RPMI8226 (cell line): ENCODE measurements around the gene SEPTIN5.

ENCODE experiments used
- DNase-seq: peaks from one replicate; pipeline ENCODE4 v3.0.0-alpha.2; 2015

The SEPTIN5 gene

DNA sequence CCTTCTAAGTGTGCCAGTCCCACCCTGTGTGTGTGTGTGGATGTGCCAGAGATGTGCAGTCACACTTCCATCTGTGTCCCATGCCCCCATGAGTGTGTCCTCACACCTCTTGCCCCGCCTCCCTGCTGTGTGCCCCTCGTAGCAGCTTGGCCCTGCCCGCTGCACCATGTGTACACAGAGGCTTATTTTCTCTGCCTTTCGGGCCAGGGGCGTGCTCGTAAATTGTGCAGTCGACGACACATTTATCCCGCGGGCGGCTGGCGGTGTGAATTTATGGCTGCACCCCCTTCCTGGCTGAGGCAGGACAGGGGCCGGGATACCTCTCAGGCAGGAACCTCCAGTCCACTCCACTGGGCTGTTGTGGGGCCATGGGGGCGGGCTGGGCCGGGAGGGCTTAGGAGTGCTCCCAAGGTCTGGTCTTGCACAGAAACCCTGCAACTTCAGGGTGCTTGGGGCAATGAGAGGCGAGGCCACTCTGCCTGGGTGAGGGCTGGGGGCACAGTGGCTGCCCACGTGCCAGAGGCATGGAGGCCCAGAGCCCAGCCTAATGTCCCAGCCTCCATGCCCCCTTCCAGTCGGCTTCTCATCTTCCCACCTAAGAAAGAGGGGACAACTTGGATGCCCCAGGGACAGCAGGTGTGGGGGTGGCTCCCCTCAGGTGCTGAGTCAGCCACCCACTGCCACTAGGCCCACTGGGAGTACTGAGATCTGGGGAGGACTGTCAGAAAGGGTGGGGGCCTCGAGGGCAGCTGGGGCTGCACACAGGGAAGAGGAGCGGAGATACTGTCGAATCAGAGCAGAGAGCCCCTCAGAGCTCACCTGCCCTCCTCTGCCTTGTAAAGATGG is 21.6 kb downstream of the SEPTIN5 start:
- DNase-seq, result no peak

DNA sequence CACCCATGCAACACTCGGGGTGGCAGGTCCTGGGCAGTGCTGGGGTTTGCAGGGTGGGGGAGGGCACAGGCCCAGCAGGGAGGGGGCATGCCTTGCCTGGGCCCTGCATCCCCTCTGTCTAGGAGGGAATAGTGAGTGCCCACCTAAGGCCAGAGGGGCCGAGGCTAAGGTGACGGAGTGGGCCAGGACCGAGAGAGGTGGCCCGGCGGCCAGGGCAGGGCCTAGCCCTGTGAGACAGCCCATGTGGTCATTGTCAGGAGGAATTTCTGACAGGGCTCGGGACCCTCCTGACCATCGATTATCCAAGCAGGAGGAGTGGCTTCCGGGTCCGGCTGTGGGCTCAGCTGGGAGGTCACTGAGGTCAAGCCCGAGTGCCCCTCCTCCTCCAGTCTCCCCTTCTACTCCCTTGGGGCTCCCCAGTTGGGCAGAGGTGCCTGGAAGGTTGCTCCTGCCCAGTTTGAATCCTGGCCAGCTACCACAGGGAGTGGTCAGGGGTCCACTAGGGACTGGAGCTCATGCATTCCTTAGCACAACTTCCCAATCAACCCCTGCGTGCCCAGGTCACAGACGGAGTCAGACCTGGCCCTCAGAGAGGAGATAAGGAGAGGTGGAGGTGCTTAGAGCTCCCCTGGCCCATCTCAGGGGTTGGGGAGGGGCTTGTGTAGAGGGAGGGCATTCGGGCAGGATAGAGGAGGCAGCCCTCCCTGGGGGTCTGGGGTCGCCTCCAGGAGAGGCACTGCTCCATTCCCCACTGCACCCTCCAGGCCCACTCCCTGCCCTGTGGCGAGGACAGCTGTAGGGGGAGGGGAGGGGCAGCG is 23.8 kb downstream of the SEPTIN5 start:
- DNase-seq, result no peak

DNA sequence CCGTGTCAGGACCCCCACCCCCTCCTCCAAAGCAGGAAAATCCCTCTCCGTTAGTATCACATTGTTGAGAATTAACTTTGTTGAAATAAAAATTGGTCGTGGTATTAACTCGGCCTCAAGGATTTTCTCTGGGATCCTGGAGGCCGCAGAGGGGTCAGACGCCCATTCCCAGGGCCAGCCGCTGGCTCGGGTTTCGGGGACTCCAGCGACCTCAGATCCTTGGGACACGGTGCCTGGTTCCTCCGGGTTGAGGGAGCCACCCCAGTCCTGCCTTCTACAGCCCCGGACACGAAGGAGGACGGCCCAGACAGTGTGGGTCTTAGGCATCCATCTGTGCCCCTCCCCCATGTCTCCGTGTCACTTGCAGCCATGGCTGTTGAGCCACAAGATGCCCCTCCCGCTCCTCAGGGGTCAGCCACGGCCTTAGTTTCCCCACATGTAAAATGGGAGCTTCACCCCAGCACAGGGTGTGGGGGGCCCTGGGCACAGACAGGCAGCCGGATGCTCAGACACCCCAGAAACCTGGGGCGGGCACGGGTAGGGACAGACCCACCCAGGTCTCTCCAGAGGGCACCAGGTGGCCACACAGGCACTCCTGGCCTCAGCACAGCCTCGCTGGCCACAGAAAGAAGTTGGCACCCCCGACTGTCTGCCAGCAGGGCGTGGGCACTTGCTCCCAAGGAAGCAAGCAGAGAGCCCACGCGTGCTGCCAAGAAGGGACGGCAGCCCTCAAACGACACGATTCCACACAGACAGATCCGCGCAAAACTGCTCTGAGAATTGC is 24.6 kb downstream of the SEPTIN5 start:
- no peak for DNase-seq

DNA sequence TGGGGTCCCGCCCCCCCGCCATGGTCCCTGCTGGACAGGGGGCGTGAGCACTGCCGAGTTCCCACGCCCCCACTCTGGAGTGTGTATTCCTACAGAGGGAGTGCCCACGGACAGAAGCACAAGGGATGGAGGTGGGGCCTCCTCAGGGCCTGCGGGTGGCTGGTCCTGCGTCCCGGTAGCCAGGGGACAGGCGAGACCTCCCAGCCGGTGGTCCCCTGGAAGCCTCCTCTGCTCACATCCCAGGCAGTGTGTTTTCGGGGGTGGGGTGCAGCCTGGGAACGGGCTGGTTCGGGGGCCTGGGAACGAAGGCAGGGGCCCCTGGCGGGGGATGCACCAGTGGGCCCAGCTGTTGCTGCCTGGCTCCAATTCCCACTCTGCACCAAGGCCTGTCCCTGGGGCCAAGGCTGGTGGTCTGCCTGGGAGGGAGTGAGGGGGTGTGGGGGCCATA is 25.2 kb downstream of the SEPTIN5 start:
- no peak for DNase-seq

DNA sequence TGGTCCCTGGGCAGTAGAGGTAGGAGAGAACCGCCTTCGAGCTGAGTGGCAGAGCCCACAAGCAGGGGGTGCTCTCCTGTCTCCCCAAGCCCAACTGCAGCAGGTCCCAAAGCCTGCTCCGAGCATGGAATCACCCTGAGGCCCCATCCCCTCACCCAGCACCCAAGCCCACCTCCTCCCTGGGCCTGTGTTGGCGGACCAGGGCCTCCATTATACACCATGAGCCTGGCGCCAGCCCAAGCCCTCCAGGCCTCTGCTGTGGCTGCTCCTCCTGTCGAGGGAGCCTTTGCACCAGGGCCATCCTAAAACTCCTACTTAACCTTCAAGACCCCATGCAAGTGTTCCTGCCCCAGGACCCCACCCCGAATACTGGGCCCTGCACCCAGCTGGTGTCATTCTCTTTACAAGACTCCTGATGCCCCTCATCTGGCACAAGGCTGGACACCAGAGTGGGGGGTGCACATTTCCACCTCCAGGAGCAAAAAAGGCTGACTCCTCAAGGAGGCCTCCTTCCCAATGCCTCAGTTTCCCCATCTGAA is 25.7 kb downstream of the SEPTIN5 start:
- DNase-seq, result no peak

DNA sequence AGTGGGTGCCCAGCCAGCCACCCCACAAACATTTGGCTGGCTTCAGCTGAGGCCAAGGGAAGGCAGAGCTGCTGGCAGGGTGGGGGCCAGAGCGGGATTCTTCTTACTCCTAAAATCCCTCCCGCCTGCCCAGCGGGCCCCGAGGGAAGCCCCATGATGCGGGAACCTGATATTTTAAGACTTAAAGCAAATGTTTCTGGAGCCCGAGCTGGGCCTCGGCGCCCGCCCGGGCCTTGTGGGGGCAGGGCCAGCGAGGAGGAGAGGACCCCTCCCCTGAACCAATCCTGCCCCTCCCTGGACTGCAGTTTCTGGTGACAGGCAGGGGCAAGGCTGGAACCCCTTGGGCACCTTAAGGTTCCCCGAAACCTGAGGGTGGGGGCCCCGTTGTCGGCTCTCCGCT is 26.3 kb downstream of the SEPTIN5 start:
- DNase-seq, result no peak

DNA sequence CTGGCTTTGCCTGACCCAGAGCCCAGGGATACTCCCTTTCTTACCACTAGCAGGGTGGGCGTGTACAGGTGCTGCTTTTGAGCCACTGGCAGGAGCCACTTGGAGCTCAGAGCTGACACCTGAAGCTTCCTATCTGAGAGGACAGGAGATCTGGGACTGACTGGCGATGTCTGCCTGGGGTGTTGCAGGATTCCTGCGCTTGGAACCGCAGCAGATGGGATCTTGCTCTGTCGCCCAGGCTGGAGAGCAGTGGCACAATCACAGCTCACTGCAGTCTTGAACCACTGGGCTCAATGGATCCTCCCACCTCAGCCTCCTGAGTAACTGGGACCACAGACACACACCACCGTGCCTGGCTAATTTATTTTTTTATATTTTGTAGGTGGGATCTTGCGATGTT is 26.8 kb downstream of the SEPTIN5 start:
- no peak for DNase-seq

DNA sequence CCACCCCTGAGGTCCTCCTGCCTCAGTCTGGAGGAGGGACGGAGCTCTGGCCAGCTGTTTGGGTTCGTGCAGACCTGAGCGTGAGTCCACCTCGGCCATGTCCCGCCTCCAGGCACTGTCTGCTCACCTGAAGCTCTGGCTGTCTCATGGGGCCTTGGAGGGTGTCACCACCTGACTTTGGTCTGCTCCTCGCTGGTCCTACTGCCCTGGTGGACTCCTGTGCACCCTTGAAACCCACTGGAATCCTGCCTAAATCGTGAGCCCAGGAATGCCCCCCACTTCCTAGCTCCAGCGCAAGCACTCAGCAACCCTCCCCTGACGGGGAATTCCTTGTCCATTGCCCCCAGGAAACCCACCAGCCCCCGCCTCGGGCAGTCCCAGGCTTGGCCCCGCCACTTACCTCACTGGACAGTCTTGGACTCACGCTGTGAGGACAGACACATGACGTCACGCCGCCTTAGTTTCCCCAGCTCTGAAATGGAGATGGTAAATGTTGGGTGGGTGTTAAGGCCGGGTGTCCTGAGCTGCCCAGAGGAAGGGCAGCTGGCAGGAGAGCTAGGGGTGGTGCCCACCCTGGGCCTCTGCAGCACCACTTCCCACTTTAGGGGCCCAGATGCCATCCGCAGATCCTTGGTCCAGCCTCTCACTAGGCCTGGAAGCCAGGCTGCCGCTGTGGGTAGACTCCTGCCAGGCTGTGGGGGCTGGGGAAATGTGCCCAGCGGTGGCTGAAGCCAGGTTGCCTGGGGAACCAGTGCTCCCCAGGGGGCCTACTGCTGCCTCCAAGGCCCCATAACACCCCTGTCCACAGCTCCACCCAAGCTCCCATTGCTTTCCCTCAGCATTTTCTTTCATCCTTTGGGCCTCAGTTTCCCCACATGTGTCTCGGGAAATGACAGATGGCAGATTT is 28.1 kb downstream of the SEPTIN5 start:
- DNase-seq, result no peak

DNA sequence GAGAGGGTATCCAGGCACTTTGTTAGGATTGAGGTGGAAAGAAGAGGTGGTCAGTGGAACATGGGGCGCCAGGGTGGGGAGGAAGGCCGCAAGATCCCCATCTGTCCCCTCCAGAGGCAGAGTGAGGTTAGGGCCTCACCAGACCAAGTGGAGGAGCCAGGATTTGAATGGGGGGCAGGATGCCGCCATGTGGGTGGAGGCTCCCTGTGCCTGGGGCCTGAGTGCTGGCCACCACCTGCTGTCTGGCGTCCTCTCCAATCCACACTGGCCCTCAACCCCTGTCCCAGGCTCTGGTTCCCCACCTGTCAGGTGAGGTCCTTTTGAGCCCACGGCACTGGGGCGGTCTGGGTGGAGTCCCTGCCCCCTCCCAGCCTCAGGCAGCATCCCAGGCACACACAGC is 28.8 kb downstream of the SEPTIN5 start:
- DNase-seq, result no peak

DNA sequence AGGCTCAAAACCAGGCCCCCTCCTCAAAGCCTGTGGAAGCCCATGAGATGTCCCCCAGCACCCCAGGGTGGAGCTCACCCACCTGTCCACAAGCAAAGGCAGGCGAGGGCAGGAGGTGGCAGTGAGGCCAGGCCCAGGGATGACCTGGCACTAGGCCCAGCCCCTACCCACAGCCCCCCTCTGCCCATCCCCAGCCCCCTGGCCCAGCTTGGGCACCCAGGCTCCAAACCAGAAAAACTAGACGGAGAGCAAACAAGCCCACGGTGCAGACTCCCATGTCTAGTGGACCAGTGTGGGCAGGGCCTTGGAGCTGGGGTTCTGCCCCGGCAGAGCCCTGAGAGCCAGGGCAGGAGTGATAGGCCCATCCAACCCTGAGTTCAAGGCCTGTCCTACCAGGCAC is 29.3 kb downstream of the SEPTIN5 start:
- DNase-seq, result no peak

DNA sequence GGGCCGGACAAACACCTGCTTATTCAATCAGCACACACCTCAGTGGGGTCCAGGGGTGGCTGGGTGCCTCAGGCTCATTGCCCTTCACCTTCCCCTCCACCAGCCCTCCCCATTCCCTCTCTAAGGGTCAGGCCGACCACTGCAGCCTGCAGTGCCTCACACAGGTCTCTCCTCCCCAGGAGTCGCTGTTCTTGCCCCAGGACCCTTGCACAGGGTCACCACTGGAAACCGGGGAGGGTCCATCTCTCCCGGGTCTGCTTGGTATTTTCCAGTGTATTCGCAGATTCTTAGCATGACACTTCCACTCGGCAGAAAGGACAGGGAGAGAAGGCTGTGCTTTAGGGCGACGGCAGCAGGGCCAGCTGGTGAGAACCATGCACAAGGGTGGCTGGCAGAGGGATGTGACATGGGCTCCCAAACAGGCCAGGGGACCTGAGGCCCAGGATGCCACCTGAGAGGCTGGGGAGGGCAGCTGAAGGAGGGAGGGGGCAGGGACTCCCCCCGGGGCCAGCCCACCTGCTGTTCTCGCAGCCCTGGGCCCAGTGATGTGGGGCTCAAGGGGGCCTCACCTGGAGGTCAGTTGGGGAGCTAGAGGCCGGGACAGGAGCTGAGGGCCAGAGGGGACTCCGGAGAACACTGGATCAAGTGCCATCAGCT is 30.2 kb downstream of the SEPTIN5 start:
- DNase-seq, result no peak

DNA sequence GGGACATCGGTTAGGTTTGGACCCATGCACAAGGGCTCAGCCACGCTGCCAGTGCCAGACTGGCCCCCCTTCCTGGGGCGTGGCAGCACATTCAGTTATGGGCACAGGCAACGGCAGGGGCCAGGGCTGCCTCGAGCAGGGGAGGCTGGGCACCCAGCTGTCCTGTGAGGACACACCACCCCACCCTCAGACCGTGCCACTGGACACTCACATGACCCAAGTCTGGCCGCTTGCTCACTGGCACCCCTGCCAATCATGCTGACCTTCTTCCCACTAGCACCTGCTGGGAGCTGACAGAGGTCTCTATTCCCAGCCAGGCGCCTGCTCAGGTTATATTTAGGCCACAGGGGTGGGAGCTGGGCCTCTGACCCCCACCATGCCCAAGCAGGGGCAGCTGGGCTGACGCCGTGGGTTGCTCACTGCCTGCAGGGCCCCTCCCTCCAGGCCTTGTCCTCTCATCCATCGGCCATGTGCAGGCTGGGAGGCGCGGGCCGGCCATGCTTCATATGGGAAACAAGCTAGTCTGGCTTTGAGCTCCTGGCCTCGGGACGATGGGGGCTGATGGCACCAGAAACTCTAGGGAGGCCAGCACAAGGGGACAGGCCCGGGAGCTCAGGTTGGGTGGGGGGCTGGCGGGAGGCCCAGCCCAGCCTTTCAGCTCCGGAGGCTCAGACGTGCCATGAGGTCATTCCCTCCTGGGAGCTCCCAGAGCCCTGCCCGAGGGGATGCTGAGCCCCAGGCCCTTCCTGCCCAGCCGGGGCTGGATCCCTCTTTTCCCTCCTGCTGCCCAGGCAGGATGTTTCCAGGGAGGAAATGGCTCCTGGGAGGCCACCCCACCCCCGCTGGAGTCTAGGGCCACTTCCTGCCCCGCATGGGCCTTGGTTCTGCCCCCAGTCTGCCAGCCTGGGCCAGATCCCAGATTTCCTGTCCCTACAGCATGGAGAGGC is 31.1 kb downstream of the SEPTIN5 start:
- no peak for DNase-seq

DNA sequence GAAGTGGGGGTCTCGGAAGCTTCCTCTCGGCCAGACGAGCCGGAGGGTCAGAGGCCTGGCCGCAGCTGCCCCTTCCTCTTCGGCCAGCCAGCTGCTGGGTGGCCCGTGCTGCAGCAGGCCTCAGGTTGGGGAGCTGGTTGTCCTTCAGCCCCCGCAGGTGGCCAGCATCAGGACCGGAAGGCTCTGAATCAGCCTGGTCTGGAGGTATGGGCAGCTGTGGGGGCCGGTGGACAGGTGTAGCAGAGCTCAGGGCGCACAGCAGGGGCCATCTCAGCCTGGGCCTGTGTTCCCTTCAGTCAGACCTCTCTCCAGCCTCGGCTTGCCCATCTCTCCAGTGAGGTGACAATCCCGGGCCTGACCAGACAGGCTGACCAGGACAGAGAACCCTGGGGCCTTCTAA is 32.4 kb downstream of the SEPTIN5 start:
- DNase-seq, result no peak

DNA sequence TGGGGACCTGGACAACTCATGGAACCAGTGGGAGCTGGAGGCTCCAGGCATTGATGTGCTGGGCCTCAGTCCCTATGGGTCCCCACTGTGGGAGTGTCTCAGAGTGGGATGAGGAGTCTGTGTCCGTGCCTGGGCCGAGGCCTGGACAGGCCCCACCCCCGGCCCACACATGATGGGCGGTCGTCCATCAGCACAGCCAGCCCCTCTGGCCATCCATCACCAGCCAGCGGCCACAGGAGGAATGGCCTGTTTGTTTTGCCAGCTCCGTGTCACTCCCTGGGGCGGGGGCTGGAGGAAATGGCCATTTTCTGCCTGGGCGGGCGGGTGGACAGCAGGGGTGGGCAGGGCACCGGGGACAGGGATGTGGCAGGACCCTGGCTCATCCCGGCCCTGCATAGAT is 33.2 kb downstream of the SEPTIN5 start:
- no peak for DNase-seq

DNA sequence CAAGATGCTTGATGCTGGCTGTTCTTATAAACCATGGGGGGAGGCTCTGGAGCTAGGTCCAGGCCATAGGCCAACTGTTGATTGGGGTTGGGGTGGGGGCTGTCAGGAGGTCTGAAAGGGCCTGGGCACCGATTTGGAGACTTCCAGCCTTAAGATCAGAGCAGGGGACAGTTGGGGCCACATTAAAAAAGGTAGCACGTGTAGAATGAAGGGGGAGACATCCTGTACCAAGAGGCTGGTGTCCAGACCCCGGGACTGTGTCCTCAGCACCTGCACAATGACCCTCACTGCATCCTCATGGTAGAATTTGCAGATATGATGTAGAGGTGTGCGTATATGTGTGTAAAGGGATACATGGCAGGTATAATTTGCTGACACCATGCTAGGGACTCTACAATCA is 33.8 kb downstream of the SEPTIN5 start:
- DNase-seq, result no peak

DNA sequence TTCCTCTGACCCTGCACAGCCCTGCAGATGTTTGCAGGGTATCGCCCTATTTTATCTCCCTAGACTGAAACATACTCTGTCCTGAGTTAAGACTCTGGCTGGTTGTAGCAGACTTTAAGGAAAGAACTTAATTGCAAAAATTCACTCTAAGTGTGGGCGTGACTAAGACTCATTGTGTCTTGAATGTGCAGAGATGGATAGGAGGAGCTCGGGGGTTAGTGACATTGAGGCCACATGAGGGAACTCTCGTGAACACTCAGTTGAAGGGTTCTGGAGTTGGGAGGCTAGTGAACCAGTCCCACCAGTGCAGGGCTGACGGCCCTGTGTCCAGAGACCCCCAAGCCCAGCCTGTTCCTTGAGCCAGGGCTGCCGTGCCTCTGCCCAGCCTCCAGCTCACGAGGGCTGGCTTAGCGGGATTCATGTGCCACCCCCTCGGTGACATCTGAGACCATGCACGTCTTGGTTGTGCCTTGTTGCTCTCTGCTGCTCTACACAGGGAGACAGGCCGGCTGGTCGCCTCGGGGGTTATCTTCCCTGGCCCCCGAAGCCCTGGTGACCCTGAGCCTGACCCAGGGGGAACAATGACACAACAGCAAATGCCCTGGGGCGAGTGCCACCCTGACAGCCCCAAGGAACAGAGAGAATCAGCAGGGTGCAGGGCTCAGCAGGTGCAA is 34.8 kb downstream of the SEPTIN5 start:
- DNase-seq, result no peak

DNA sequence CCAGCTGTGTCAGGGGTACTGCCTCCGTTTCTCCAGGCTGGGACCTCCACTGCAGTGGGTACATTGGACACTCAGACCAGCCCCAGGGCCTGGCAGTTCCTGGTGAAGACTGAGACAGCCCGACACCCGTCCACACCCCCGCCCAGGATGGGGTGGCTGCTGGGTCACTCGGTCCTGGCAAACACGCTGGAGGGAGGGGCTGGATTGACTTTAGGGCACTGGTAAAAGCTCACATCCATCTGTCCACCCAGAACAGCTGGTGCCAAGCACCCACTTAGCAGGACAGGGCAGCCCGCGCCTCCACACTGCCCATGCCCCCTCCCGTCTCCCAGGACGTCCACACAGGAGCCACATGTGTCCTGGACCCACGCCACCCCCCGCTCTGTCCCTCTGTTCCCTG is 35.6 kb downstream of the SEPTIN5 start:
- no peak for DNase-seq

DNA sequence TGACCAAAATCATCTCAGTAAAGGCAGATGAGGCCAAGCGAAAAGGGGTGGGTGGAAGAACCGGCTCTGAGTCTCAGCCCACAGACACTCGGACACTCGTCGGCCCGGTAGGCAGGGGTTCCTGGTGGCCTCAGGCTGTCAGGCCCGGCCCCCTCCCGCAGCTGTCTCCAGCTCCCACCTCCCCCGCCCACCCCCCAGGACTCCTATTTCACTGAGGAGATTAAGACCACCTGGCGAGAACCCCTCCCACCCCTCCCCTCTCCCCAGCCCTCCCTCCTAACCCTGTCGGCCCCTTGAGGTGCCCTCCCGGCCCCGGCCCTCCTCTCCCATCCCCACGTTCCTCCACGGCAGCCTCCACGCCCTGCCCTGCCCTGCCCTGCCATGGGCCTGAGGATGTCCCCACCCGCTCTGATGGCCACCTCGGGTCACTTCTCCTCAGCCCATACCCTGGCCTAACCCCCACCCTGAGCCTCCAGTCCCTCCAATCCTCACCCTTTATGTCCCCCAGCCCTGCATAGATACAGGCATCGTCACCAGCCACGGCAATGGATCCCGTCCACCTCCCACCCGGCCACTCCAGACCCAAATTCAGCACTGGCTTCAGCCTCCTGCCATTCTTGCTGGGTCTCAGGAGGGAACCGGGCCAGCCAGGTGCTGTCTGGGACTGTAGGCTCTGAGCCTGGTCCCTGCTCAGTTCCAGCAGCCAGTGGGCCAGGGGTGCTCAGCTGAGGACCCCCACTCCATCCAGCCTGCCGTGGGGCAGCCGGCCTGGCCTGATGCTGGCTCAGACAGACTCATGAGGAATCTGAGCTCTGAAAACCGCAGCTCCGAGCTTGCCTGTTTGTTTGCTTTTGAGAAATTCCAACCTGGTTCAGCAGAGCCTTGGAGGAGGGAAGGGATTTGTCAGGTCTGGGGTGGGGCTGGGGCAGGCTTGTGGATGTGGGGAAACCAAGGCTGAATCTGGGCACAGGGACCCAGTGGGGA is 36.5 kb downstream of the SEPTIN5 start:
- DNase-seq, result no peak
